Hair follicular keratinocyte (primary cell): ENCODE results near the gene ZNF699. TPM values are rescaled to one million over a fixed set of nuclear protein-coding genes. Genes with fewer than 3 reads are reported as not detected.

ENCODE experiments used
- total RNA-seq: library from RNA; depleted of rRNA; stranded (reverse); fragments of >200 nt; gene quantifications from 2 replicates; pipeline ENCODE4 v1.2.3, GENCODE V29; 2015

The ZNF699 gene
- 10.9 and 19.1 TPM in 2 replicates for total RNA-seq

DNA sequence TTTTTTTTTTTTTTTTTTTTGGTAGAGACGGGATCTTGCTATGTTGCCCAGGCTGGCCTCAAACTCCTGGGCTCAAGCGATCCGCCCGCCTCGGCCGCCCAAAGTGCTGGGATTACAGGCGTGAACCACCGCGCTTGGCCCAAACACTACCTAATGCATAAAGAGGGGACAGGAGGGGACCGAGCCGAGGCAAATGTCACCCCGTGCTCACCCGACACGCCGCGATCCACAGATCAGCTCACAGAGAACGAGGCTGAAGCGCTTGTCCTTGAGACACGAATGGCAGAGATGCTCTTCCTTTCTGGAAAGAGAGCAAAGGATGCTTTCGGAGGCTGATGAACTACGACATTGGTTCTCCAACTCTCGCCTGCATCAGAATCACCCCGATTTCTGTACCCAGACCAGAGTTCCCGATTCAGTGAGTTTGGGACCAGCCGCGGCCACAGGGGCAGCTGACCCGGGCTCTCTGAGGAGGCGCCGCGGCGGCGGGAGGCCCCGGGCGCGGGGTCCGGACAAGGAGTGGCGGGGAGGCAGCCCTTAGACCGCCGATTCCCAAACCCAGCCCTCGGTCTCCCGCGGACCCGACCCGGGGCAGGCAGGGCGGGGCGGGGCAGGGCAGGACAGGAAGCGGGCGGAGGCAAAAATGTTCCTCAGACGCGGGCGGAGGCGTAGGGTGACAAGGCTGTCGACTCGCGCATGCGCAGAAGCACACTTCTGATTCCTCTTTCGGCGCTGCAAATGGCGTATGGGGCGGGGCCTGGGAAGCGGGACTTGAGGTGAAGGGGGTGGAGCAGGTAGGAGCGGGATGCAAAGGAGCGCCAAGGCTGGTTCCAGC, at the start of gene ZNF699:
Gene ZNF699 (minus strand): TSS at position 700 of the 835 bp plus-strand sequence. CDS start 4,719 bp downstream, outside the sequence.

DNA sequence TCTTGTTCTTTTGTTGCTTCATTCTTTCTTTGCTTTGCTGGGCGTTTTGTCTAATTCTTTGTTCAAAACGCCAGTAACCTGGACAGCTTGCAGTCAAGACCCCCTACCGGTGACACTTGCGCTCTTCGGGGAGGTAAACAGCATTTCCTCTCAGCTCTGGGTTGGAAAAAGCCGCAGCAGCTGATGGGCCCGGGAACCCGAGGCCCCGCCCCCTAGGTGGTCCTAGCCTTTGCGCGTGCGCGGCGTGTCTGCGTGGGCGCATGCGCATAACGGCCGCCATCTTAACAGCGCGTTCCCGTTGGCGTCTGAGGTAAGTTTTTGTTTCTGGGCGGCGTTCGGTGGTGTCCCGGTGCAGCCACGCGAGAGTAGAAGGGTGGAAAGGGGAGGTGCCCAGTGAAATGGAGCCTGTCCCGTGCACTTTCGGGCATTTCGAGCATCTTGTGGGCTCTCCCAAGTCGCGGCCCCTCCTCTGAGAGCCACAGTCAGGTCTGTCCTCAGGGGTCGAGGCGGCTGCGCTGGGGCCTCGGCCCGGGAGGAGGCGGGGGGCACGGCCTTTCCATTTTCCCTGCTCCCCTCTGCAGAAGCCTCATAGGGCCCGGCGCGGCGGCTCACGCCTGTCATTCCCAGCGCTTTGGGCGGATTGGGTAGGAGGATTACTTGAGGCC, 14.4 kb upstream of the ZNF699 start, which contains the start of gene ZNF559:
Gene ZNF559 (plus strand): TSS at position 261 of the 665 bp plus-strand sequence. CDS start 14,371 bp downstream, outside the sequence.

DNA sequence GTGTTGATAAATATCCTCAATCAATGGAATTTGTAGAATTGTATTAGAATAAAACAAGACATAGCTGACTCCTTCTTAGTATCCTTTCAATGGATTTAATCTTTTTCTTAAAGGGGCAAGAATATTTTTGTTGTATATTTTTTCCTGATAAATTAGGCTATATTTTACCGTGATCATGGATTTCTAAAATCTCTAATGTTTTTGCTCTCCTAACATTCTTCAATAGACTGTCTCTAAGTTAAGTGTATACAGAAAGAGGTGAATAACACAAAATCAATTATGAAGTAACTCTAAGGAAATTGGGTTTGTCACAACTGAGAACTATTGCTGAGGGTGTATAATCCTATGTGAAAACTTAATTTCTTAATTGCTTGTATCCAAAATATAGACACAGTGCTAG, 59.0 kb downstream of the ZNF699 start, which contains the start of gene OR7E24:
Gene OR7E24 (plus strand): TSS at position 301 of the 400 bp plus-strand sequence. CDS start 114 bp downstream, outside the sequence.

Other genes with a start within 250 kb of the ZNF699 start
- gene OR1M1, start 222.8 kb downstream of the ZNF699 start, total RNA-seq = not detected in 2 replicates
- gene OR7G2, start 202.4 kb downstream of the ZNF699 start, total RNA-seq = not detected in 2 replicates
- not detected in 2 replicates for gene OR7G1, start 194.1 kb downstream of the ZNF699 start, total RNA-seq
- gene OR7G3, start 182.9 kb downstream of the ZNF699 start, total RNA-seq = not detected in 2 replicates
- gene ZNF317, start 169.4 kb downstream of the ZNF699 start, total RNA-seq = 12.8 and 15.0 TPM in 2 replicates
- under 0.01 TPM in 1 of 2 replicates, not detected in the other for gene OR7D2, start 130.9 kb downstream of the ZNF699 start, total RNA-seq
- gene OR7D4, start 90.2 kb downstream of the ZNF699 start, total RNA-seq = not detected in 2 replicates
- gene OR7E24, start 58.9 kb downstream of the ZNF699 start, total RNA-seq = not detected in 2 replicates
- 4.9 and 5.2 TPM in 2 replicates for gene ZNF559, start 14.3 kb upstream of the ZNF699 start, total RNA-seq
- gene ZNF177, start 53.2 kb upstream of the ZNF699 start, total RNA-seq = 0.08 and 0.39 TPM in 2 replicates
- gene ZNF266, start 125.7 kb upstream of the ZNF699 start, total RNA-seq = 7.1 and 8.8 TPM in 2 replicates
- gene ZNF560, start 188.8 kb upstream of the ZNF699 start, total RNA-seq = 0.16 and 0.19 TPM in 2 replicates
- 5.3 and 6.4 TPM in 2 replicates for gene ZNF426, start 228.8 kb upstream of the ZNF699 start, total RNA-seq